ENCODE measurements around the gene SUGCT.
"Not testable (repeated sequence)": the region's sequence is repeated elsewhere in the genome, so short reads cannot be mapped to it uniquely, and the experiment has no call there.

Gene SUGCT

GRCh38 chr7:40200791-40201190, 66.0 kb downstream of the SUGCT start:
- DNase-seq (ENCODE audit: low read depth) = peak; percentile 83

GRCh38 chr7:40202851-40203250, 68.0 kb downstream of the SUGCT start:
- no peak for DNase-seq (ENCODE audit: low read depth)

- no peak for DNase-seq (ENCODE audit: low read depth)
Measured at GRCh38 chr7:40204581-40204980, 69.8 kb downstream of the SUGCT start.

GRCh38 chr7:40205992-40206391, 71.2 kb downstream of the SUGCT start:
- no peak for DNase-seq (ENCODE audit: low read depth)

GRCh38 chr7:40211276-40212003, 76.6 kb downstream of the SUGCT start:
- DNase-seq (ENCODE audit: low read depth) = no peak

GRCh38 chr7:40213291-40213690, 78.5 kb downstream of the SUGCT start:
- no peak for DNase-seq (ENCODE audit: low read depth)

GRCh38 chr7:40213856-40214255, 79.1 kb downstream of the SUGCT start:
- DNase-seq (ENCODE audit: low read depth) = no peak

GRCh38 chr7:40218612-40219011, 83.8 kb downstream of the SUGCT start:
- not testable (repeated sequence) for DNase-seq (ENCODE audit: low read depth)

- peak; percentile 62 for DNase-seq (ENCODE audit: low read depth)
Measured at GRCh38 chr7:40219917-40220316, 85.1 kb downstream of the SUGCT start.

GRCh38 chr7:40220421-40220911, 85.7 kb downstream of the SUGCT start:
- DNase-seq (ENCODE audit: low read depth) = no peak

- DNase-seq (ENCODE audit: low read depth) = peak; percentile 87
Measured at GRCh38 chr7:40221836-40222235, 87.0 kb downstream of the SUGCT start.

GRCh38 chr7:40223451-40224127, 88.8 kb downstream of the SUGCT start:
- no peak for DNase-seq (ENCODE audit: low read depth)

GRCh38 chr7:40230101-40230500, 95.3 kb downstream of the SUGCT start:
- no peak for DNase-seq (ENCODE audit: low read depth)

GRCh38 chr7:40231796-40232195, 97.0 kb downstream of the SUGCT start:
- no peak for DNase-seq (ENCODE audit: low read depth)

- DNase-seq (ENCODE audit: low read depth) = peak; percentile 61
Measured at GRCh38 chr7:40232242-40232893, 97.6 kb downstream of the SUGCT start.

- no peak for DNase-seq (ENCODE audit: low read depth)
Measured at GRCh38 chr7:40234046-40234445, 99.2 kb downstream of the SUGCT start.

GRCh38 chr7:40234666-40235065, 99.9 kb downstream of the SUGCT start:
- no peak for DNase-seq (ENCODE audit: low read depth)

GRCh38 chr7:40237731-40238130, 102.9 kb downstream of the SUGCT start:
- DNase-seq (ENCODE audit: low read depth) = no peak

- DNase-seq (ENCODE audit: low read depth) = no peak
Measured at GRCh38 chr7:40239755-40240303, 105.0 kb downstream of the SUGCT start.

GRCh38 chr7:40243076-40243475, 108.3 kb downstream of the SUGCT start:
- no peak for DNase-seq (ENCODE audit: low read depth)

- DNase-seq (ENCODE audit: low read depth) = no peak
Measured at GRCh38 chr7:40244226-40244625, 109.4 kb downstream of the SUGCT start.

GRCh38 chr7:40248681-40249080, 113.9 kb downstream of the SUGCT start:
- DNase-seq (ENCODE audit: low read depth) = no peak

GRCh38 chr7:40253444-40253843, 118.6 kb downstream of the SUGCT start:
- not testable (repeated sequence) for DNase-seq (ENCODE audit: low read depth)
